Measurements from ENCODE around the gene FRAS1. TPM values are rescaled to one million over a fixed set of nuclear protein-coding genes. Genes with fewer than 3 reads are reported as not detected.

Gene FRAS1
- total and polyA plus RNA-seq, 2 donors (not counting 3 experiments of a cell fraction or from before 2014, with no cell fraction given): 1.4 to 3.6 TPM

- ChIA-PET CTCF (no interaction called here), POLR2A (no interaction called here)
- DNase-seq (ENCODE audit: low read depth, low spot score) (no peak), FAIRE-seq (no peak)
- BruUV-seq (replicated peaks): no TSS peak
- Histone ChIP-seq H3K4me1 (ENCODE audit: control insufficient read depth, extremely low read depth, insufficient read depth, low read length) (no peaks in the 10 kb centered on the region), H3K36me3 (ENCODE audit: control insufficient read depth in 2 of 2, extremely low read depth in 1 of 2, insufficient read depth in 2 of 2, low read length in 2 of 2) (no peaks in the 10 kb centered on the region), H3K9me3 (replicated peaks; ENCODE audit: control insufficient read depth, insufficient read depth, low read length) (no peaks in the 10 kb centered on the region), H3K9me1 (replicated peaks; ENCODE audit: control insufficient read depth, extremely low read depth, insufficient read depth, low read length) (no peaks in the 10 kb centered on the region), H4K20me1 (replicated peaks; ENCODE audit: control insufficient read depth, extremely low read depth, insufficient read depth, low read length) (no peaks in the 10 kb centered on the region), H2AFZ (ENCODE audit: low read depth, low read length) (no peak overlapping the region), H3K9ac (replicated peaks; ENCODE audit: extremely low read depth, insufficient read depth, low read length) (no peak overlapping the region), H3K4me2 (ENCODE audit: insufficient read depth, low read length) (no peak overlapping the region), H3K4me3 (replicated peaks in 1 of 3; ENCODE audit: insufficient read depth in 1 of 3, low read depth in 1 of 3, low read length in 3 of 3) (no peak overlapping the region), H3K79me2 (ENCODE audit: control insufficient read depth, insufficient read depth, low read length) (no peaks in the 10 kb centered on the region), H3K27me3 (ENCODE audit: control insufficient read depth in 2 of 2, insufficient read depth in 2 of 2, low read length in 2 of 2) (no peaks in the 10 kb centered on the region), H3K27ac (ENCODE audit: insufficient read depth, low read depth, low read length) (no peak overlapping the region)
- intact Hi-C loops (cut with micrococcal nuclease) (no loop called here), dilution Hi-C loops (cut with MboI; ENCODE audit: extremely low pct_ligation_motif_present, low sequenced_read_pairs) (no loop called here)
- TF ChIP-seq POLR2AphosphoS5 (IDR thresholded peaks at IDR 0.05; ENCODE audit: insufficient read depth, low read depth, low read length): no peak
- TF ChIP-seq, protein P1, sequence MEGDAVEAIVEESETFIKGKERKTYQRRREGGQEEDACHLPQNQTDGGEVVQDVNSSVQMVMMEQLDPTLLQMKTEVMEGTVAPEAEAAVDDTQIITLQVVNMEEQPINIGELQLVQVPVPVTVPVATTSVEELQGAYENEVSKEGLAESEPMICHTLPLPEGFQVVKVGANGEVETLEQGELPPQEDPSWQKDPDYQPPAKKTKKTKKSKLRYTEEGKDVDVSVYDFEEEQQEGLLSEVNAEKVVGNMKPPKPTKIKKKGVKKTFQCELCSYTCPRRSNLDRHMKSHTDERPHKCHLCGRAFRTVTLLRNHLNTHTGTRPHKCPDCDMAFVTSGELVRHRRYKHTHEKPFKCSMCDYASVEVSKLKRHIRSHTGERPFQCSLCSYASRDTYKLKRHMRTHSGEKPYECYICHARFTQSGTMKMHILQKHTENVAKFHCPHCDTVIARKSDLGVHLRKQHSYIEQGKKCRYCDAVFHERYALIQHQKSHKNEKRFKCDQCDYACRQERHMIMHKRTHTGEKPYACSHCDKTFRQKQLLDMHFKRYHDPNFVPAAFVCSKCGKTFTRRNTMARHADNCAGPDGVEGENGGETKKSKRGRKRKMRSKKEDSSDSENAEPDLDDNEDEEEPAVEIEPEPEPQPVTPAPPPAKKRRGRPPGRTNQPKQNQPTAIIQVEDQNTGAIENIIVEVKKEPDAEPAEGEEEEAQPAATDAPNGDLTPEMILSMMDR (IDR thresholded peaks at IDR 0.05; ENCODE audit: extremely low read depth in 1 of 2, insufficient read depth in 1 of 2, low read depth in 1 of 2, low read length in 2 of 2): no peak
- no peak for TF ChIP-seq MYC (IDR thresholded peaks at IDR 0.05; ENCODE audit: low read depth, low read length)
- no peak for TF ChIP-seq JUN (IDR thresholded peaks at IDR 0.05; ENCODE audit: borderline replicate concordance, insufficient read depth, insufficient read length, low read depth)
- TF ChIP-seq FOS (IDR thresholded peaks at IDR 0.05; ENCODE audit: borderline replicate concordance, insufficient read depth, low read length): no peak
- no peak for TF ChIP-seq POLR2A (IDR thresholded peaks at IDR 0.05; ENCODE audit: low read depth, low read length)
- no peak for TF ChIP-seq GATA2 (IDR thresholded peaks at IDR 0.05; ENCODE audit: insufficient read depth, insufficient read length, low read depth, low read length)
- TF ChIP-seq, protein P2, sequence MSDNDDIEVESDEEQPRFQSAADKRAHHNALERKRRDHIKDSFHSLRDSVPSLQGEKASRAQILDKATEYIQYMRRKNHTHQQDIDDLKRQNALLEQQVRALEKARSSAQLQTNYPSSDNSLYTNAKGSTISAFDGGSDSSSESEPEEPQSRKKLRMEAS (IDR thresholded peaks at IDR 0.05; ENCODE audit: insufficient read depth, insufficient read length): no peak
- TF ChIP-seq EZH2 (IDR thresholded peaks at IDR 0.05; ENCODE audit: borderline replicate concordance, low read depth, low read length, severe bottlenecking): no peak
Observed at GRCh38 chr4:78020677-78021076, 36.4 kb upstream of the FRAS1 start.

Measured in endothelial cell of umbilical vein (primary cell).